CD4-positive, alpha-beta T cell treated with Interleukin-21 for 1 hour (primary cell): ENCODE results near the gene FHIT.

ENCODE experiments used
- DNase-seq: peaks from one replicate; pipeline ENCODE4 v3.0.0-alpha.2; 2020

Gene FHIT

DNA sequence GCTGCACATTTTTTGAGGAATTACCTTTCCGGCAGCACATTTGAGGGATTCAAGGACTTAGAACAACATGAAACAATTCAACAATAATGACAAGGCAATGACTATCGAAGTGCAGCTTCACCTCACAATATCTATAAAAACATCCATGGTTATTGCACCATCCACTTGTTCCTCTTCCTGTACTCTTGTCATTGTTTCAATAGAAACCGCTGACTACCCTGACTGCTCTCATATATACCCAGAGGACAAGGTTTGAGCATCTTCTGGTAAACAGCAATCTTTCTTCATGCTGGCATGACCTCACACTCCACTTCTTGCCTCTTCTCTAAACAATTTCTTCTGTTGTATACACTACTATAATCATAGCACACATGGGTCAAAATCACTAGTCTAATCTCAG lies 864.9 kb downstream of the FHIT start:
- DNase-seq: no peak

DNA sequence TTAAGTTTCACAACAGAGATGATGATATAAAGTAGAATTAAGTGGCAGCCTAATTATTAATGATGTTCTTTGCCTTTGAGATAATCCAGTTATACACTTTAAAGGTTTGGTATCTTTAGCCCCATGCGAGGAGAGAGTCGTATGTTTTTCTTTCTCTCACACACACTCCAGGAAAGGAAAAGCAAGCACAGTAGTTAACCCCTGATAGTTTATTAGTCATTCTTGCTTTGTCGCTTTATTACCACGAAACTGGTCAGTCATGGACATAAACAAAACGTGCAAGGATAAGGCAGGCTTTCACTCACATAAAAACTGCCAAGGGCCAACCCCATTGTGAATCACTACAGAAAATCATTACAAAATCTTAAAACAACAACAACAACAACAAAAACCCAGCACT lies 866.9 kb downstream of the FHIT start:
- DNase-seq: no peak

DNA sequence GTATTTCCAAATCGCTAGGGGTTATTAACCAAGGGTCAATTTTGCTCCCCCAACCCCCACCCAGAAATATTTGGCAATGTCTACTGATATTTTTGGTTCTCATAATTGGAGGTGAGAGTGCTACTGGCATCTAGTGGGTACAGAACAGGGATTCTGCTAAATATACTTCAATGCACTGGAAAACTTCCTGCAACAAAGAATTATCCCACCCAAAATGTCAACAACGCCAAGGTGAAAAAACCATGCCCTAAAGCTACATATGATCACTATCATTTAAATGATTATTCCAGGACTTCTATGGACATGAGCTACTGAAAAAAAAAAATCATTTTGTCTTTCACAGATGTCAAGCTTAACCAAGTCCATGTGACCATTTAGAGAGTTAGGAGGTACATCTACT lies 867.9 kb downstream of the FHIT start:
- no peak for DNase-seq

DNA sequence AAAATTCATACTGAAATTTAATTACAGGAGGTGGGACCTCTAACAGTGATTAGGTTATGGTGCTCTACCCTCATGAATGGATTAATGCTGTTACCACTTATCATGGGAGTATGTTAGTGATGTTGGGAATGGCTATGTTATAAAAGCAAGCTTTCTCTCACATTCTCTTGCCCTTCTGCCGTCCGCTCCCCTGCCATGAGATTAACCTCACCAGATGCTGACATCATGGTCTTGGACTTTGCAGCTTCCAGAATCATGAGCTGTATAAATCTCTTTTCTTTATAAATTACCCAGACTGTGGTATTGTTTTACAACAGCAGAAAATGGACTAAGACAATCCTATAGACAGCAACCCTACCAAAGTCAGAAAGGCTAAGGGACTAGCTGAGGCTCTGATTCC lies 884.8 kb downstream of the FHIT start:
- DNase-seq: no peak

DNA sequence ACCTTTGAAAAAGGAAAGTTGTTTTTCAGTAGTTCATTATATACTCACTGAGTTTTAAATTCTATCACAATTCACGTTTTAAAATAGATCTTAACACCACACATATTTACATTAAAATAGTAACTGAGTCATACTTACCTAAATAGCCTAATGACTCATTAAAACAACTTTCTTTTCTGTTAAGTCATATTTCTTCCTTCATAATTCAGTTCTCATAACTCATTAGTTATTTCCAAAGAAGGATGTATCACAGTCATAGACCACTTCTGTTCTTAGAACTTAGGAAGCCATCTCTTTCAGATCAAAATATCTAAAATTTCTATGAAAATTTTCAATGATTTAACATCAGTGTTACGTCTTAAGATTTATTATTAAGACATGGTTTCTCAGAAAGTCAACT lies 885.9 kb downstream of the FHIT start:
- no peak for DNase-seq

DNA sequence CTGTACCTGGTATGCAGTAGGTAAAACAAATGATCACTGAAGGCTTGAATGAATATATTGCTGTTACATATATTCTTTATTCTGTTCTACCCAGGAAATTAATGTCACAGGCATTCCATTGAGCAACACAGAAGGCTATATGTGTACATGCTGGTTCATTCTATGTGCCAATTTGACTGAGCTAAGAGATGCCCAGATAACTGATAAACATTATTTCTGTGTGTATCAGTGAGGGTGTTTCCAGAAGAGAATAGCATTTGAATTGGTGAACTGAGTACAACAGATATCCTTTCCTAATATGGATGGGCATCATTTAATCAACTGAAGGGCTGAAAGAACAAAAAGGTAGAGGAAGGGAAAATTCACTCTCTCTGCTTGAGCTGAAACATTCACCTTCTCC lies 886.8 kb downstream of the FHIT start:
- DNase-seq: no peak

DNA sequence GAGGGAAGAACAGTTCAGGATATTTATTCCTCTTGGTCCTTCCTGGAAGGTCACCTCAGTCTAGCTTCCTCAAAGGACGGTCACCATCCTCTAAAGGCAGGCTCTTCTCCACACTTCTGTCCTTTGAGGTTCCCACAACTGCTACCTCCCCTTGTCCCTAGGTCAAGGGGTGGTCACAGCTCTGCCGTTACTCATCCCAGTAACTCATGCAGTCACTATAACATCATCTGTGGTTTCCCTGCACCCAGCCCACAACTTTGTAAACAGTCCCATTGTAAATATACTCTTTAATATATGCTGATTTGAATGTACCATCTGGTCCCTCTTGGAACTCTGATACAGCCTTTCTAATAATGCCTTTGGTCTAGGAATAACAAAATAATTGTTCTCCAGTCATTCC lies 887.4 kb downstream of the FHIT start:
- DNase-seq: no peak

DNA sequence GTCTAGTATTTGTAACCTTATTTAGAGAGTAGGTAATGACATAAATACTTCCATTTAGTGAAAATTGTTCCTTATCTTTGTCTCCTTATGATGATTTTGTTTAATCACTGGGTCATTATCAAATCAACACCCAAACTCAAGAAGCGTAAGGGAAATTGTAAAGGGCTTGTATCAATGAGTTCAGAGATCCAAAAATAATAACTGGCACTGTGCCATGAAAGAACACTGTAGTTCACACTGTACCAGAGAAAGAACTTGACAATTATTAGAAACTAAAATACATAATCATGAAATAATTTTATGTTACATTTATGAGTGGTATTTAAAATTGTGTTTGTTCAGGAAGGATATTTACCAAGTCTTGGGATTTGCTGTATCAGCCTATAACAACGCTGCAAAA lies 895.4 kb downstream of the FHIT start:
- no peak for DNase-seq

DNA sequence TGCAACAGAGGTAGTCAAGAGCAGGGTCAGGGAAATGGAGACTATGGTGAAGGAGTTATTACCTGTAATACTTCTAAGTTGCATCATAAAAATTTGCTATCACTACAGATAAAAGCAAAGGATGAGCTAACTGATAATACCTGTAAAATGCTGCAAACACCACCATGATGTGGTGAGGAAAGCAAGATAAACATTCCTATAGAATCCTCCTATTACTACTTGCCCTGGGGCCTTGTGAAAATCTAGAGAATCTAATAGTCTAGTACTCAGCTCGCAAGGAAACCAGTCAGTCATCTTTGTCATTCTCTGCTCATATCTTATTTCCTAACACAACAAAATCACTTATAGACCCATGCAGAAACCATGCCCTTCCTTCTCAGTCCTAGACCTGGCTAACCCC lies 899.8 kb downstream of the FHIT start:
- no peak for DNase-seq

DNA sequence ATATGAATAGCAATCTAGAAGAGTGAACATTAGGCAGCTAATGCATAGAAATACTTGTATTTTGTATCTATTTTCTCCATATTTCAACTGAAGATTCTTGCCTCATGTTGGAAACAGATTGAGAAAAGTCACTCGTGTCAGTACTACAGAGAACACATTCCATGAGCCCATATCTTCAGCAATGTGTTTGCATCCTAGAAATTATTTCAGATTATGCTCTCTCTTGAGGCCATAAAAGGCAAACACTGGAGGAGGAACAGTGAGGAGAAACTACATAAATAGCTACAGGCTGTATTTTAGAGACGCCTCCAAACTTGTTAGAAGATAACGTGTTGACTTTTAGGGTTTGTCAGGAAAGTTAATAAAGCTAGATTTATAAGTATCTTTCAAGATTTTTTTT lies 906.9 kb downstream of the FHIT start:
- DNase-seq: no peak

DNA sequence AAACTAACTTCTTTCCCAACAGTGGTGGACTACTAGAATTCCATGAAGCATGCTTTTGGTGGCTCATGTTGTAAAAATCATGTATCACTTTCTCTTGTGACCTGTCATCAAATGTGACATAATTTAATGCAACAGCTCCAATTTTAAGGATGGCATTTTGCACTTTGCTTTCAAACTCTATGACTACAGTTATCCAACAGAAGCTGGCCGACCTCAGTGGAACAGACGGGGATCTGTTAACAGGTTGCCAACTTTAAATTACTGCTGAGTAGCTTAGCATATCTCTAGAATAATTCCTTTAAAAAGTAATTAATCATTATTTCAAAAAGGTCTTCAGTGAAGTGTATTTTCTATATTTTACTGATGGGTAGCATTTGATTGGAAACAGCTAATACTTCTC lies 907.4 kb downstream of the FHIT start:
- no peak for DNase-seq

DNA sequence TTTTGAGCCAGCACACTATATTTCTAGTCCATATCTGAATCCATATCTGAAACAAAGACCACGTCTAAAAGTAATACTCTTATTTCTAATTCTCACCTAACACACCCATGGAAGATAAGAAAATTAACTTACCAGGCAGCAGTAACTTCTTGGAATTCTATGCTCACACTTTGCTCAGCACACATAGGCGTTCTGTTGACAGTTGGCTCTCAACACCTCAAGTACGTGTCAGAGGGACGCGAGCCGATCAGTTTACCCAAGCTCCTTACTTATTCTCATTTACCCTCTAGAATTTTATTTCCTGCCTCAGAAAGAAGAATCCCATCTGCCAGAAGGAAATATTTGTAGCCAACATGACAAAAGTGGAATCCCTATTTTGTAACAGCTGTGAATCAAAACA lies 911.9 kb downstream of the FHIT start:
- no peak for DNase-seq

DNA sequence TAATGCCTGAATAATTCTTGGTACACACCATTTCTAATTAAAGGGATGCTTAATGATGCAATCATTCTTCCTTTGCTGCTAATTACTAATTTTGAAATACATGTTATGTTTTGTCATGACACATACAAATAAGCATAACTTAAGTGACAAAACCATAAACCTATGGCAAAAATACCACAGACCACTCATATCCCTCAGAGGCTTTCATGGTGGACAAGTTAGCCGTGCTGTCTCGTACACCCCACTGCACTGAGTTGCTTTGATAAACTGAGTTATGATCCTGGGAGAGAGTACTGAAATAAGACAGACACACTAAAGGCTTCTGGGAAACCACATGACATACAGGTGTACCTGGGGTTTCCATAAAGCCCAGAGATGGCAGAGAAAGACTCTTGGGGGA lies 913.8 kb downstream of the FHIT start:
- DNase-seq: no peak

DNA sequence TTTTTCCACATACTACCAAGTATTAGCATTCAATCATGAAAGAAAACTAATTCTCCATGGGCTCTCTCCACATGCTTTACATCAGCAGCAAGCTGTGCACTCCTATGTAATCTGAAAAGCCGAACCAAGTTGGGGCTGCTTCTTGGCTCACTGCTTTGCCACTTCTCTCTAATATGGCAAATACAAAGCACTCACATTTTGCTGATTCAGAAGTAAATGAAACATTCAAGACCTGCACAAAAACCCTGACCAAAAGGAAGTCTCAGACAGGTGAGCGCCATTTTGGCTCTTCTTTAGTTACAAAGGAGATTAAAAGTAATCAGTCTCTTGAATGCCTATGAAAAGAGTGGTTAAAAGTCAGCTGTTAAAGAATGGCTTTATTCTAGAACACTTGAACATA lies 915.2 kb downstream of the FHIT start:
- no peak for DNase-seq

DNA sequence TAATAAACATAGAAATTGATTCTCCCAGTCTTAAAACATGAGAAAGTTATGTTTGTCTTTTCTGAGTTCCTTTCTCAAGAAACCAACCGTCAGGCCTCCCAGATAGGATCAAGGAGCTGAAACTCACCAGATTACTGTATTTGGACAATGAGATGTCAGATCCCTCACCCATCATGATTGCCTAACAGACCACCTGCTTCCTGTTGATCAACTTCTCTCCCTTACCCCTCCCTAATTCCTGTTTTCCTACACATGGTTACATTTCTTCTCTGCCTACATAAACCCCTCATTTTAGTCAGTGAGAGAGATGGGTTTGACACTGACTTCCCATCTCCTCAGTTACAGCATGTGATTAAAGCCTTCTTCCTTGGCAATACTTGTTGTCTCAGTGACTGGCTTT lies 917.5 kb downstream of the FHIT start:
- DNase-seq: no peak

DNA sequence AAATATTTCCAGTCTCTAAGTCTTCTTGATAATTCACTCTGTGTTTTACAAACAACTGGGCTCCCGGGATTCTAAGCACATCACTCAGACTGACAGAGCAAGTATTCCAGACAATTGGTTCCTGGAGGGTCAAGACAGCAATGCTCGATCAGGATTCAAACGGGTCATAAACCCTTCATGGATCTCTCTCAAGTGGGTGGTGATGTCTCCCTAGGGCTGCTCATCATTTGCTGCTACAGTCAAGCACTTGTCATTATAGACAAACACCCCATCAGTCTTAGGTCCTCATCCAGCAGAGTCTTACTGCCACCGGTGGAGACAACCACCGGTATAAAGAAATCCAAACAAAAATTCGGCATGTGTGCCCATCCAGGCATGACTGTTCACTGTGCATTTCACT lies 921.1 kb downstream of the FHIT start:
- DNase-seq: no peak

DNA sequence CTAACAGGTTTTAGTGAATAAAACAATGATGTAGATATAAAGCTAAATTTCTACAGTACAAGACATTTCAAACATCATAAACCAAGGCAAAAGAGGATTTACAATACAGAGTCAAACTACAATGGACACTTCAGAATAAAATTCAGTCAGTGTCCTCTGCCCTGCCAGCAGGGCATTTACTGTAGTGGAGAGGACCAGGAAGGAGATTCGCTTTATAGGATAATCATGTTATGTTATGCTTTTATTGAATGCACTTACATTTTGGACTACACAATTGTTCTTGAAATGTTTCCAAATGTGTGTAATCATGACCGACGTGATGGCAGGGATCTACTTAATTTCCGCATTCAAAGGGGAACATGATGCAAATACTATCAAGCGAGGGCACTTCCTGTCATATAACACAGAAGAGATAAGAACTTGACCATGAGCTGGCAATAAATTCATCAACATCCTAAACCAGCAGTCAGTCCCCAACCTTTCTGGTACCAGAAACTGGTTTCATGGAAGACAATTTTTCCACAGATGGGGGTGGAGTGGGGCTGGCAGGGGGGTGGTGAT lies 925.6 kb downstream of the FHIT start:
- no peak for DNase-seq

DNA sequence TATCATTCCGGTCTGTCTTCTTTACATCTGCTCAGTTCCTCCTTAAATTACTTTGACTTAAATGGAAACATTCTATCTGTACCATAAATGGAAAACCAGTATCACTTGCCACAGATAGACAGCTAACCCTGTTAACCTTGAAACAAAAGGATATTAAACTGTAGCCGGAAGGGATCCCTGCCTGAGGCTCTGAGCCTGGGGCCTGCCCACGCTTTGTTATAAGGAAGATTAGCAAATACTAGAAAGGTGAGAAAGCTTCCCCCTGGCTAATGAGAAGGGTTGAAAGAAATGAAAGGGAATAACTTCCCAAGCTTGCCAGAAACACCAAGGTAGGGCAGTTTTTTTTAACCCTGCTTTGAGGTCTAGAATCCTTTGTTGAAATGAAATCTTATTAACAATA lies 927.6 kb downstream of the FHIT start:
- DNase-seq: no peak

DNA sequence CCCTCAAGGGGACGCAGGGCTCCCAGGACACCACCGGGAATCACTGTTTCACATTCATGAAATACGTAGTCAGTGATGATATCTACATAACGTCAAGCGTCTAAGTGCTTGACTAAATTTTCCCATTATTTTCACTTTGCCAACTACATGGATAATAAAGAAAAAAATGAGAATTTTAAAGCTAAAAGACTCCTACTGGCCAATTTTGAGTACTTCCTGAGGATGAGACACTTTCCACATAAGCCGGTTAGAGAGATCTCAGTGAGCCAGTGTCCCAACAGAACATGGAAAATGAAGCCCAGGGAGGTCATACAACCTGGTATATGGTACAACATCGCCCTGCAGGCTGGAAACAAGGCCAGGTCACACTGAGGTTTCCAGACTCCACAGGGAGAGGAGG lies 928.1 kb downstream of the FHIT start:
- no peak for DNase-seq

DNA sequence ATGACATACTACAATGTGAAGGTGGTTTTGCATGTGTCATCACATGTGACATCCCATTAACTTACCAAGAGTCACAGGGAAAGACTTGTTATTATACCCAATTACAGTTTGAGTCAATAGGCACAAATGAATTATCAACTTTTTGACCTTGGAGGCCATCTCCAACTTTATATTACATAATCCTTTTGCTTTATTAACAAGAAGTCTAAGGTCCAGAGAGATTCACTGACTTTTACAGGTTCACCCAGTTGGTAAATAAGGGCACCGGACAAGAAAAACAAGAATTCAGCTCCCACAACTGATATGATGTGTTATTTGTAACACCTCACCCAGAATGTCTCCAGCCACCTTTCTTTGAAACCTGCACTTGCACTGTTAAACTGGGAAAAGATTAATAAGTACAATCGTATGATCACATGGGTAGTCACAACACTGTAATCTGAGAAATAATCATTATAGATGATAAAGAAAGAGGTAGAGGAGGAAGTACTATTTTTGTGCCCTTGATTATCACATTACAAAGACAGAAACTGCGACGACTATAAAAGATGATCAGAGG lies 928.9 kb downstream of the FHIT start:
- no peak for DNase-seq

DNA sequence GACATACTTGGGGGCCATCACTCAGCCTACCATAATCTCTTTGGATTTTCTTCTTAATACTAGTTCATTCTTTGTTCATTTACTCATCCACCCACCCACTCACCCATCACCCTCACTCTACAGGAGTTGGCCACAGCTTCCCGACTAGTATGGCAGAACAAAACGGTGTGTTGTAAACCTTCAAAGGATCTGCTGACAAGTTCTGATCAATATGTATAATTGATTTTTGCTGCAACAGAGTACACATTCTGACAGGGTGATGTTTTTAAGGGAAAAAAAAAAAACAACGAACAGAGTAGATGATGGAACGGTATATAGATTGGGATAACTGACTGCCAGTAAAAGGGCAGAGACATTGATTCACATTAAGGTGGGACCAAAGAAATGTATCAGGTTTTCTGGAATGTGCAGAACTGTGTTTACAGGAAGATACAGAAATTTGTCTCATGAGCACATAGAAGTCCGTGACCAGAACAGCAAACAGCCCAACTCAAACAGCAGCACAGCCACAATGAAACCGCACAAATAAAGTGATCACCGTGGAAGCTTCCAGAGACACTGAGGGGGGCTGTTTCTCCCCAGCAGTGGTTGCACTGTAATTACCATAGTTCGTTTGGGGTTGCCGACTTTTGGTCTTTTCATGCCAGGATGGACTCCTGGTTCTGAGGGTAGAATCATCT lies 931.9 kb downstream of the FHIT start:
- DNase-seq: no peak

DNA sequence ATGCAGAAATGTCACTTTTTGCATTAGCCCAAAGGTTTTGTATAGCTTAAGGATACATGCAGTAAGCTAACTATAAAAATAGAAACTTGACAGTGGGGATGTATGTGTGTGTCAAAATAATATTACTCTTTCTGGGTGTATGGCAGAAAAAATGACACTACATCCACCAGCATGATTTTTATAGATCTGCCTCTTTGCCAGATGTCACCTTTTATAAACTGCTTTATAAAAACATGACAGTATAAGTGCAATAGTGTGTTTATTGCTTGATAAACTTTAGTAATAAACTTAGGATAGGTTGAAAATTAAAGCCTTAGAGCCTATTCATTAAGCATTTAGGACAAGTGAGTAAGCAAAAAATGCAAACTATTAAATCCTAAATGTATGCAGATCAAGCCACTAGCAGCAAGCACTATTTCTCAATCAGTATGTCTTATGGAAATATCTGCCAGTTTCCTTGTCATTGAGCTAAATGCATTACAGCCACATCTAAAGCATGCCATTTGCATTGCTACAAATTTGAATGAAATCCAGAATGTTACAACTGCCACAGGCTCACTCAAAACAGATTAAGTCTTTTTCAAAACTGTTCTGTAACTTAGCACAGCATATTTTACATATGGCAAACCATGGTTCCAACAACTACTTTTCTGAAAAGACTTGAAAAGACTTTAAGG lies 935.0 kb downstream of the FHIT start:
- no peak for DNase-seq

DNA sequence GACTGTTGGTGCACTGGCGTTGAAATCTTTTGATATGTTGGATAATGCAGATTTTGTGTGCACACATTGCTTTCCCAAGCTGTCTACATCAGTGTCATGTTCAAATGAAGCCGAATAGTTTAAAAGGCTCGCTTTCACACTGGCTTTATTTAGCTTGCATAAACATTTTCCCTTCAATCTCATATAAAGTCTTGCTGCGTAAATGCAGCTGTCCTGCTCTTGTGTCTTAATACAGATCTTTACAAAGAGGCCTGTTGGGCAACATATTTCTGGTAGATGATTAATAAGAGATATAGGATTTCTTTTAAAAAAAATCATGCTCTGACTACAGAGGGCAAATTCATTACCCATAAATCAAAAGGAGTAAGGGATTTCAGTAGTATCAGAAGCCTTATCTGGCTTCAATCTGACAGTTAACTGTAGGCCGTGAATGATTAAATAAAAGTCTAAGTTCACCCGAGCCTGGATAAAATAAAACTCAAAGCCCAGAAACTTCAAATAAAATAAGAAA lies 937.2 kb downstream of the FHIT start:
- no peak for DNase-seq

DNA sequence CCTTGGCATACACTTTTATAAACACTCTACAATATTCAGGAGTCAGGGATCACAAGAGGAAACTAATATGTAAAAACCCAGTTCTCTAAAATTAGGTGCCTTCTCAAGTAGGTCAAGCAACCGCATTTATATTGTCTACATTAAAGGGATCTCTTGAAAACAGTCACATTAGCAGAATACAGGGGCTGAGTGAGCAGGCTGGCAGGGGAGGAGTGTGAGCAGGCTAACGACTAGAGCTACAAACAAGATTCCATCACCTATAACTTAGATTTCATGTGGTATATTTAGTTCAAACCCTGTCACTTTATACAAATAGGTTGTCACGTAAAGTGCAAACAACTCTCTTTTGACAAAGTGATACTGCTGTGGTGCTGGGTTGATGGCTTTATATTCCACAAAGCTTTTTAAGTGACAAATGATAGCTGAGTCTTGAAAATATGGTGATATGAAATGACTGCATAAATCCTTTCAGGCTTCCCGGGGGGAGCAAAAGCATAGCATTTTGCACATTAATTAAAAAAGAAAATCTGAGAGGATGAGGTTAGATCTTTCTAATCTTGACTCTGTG lies 937.9 kb downstream of the FHIT start:
- no peak for DNase-seq
